ENCODE data around the gene ERICH3.
"Not testable (repeated sequence)": the region's sequence is repeated elsewhere in the genome, so short reads cannot be mapped to it uniquely, and the experiment has no call there.

The ERICH3 gene

DNA sequence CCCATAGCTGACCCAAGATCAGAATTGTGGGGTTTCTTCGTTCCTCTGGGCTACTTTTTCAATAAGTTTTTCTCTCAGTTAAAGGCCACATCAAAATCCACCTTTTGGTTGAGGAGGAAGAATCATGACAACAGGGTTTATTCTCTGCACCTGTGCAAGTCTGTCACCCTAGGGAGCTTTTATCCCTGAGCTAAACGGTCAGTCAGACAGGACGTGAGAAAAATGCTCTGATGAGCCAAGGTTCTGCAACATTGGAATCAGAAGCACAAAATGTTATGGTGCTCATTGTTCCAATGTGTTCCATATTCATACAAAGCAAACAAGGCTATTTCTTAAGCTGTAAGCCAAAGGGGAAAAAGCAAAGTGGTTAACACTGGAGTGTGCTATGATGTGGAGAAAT lies 7.4 kb upstream of the ERICH3 start:
- no peak for DNase-seq (ENCODE audit: low read depth)

- no peak for DNase-seq (ENCODE audit: low read depth)
Measured at GRCh38 chr1:74679811-74680210, 6.2 kb upstream of the ERICH3 start.

DNA sequence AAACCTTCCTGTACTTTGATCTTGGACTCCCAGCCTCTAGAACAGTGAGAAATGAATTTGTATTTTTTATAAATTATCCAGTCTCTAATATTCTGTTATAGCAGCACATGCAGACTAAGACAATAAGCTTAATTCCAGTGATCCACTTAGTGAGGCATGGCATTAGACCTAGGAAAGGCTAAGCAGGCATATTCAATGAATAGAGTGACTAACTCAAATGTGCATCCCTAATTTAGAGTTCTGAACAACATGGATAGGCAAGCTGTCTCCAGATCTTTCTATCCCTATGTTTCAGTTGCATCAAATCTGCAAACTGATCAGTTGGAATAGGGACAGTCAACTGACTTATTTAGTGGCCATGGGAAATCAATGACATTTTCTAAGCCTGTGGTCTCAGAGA lies 4.3 kb upstream of the ERICH3 start:
- no peak for DNase-seq (ENCODE audit: low read depth)

- DNase-seq (ENCODE audit: low read depth), result no peak
Measured at GRCh38 chr1:74674278-74675048, 871 bp upstream of the ERICH3 start.

DNA sequence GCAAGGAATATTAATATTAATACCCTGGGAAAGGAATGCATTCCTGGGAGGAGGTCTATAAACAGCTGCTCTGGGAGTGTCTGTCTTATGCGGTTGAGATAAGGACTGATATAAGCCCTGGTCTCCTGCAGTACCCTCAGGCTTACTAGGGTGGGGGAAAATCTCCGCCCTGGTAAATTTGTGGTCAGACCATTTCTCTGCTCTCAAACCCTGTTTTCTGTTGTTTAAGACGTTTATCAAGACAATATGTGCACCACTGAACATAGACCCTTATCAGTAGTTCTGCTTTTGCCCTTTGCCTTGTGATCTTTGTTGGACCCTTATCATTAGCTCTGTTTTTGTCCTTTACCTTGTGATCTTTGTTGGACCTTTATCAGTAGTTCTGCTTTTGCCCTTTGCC lies 2.7 kb downstream of the ERICH3 start:
- DNase-seq (ENCODE audit: low read depth), result not testable (repeated sequence)

- DNase-seq (ENCODE audit: low read depth), result no peak
Measured at GRCh38 chr1:74654708-74655107, 18.9 kb downstream of the ERICH3 start.

GRCh38 chr1:74652711-74653139 lies 20.9 kb downstream of the ERICH3 start:
- DNase-seq (ENCODE audit: low read depth), result no peak

DNA sequence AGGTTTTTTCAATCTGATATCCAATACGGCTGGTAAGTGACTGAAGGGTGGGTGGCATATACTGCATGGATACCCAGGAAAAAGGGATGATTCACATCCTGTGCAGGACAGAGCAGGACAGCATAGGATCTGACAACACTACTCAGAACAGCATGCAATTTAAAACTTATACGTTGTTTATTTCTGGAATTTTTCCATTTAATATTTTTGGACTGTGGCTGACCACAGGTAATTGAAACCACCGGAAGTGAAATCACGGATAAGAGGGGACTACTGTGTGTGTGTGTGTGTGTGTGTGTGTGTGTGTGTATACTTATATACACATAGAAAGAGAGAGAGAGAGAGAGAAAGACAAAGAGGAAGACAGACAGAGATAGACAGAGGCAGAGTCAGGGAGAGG lies 23.0 kb downstream of the ERICH3 start:
- no peak for DNase-seq (ENCODE audit: low read depth)

GRCh38 chr1:74641876-74642275 lies 31.7 kb downstream of the ERICH3 start:
- DNase-seq (ENCODE audit: low read depth), result no peak

DNA sequence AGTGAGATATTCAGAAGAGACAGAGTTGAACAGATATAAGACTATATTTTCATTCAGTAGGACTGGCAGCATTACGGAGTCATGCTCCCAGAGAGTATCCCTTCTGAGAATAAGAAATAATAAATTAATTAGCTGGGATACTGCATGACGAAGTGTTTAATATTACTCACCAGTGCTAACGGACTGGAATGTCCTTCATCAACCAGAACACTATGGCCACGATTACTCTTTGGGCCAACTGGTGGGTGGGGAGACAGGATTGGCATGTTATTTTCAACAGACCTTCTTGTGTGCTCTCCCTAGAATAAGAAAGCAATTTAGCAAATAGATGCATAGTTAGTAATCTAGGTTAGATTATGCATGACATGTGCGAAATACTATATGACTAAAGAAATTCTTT lies 32.4 kb downstream of the ERICH3 start:
- DNase-seq (ENCODE audit: low read depth), result no peak

DNA sequence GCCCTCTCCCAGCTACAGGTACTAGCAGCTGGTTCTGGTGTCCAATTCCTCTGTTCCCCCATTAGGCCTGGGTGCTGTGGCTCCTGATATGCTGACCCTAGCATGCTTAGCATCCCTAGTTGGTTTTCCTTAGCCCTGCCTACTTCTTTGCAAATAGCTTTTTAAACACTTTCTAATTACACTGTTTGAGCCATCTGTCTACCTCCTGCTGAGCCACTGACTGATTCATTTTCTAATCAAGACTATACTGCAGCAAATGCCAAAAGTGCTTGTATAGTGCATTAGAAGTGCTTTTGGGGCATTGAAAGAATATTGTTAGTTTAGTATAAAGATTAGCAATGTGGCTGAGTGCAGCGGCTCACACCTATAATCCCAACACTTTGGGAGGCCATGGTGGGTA lies 36.3 kb downstream of the ERICH3 start:
- DNase-seq (ENCODE audit: low read depth), result no peak

- DNase-seq (ENCODE audit: low read depth), result no peak
Measured at GRCh38 chr1:74629283-74629682, 44.3 kb downstream of the ERICH3 start.

GRCh38 chr1:74623716-74624115 lies 49.9 kb downstream of the ERICH3 start:
- DNase-seq (ENCODE audit: low read depth), result no peak

- DNase-seq (ENCODE audit: low read depth), result no peak
Measured at GRCh38 chr1:74620242-74620641, 53.4 kb downstream of the ERICH3 start.

DNA sequence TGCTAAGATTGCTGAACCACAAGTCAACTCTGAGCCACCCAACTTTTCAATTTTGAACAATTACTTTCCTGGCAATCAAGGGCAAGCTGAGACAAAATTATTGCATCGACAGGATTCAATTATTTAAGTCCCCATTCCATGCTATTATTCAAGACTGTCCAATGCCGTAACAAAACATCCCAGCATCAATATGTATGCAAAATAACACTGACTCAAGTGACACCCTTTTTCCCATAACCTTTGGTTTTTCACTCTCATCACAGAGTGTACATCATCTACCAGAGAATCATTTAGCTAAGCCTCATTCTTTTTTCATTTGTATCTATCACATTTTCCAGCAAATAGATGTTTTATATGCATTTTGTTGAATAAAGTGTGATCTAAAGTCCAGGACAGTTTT lies 54.6 kb downstream of the ERICH3 start:
- DNase-seq (ENCODE audit: low read depth), result no peak

DNA sequence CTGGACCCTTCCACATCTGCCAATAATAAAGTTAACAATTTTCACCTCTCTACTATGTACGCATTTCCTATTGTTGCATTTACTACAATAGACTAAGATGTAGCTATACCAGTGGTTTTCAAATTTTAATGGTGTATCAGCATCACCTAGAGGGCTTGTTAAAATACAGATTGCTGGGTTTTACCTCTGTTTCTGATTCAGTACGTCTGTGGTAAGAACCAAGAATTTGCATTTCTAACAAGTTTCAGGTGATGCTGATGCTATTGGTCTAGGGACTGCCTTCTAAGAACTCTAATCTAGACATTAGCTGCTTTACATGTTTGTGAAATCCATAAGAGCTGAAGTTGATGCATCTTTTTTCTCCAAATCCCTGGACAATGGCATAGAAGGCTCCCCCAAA lies 59.7 kb downstream of the ERICH3 start:
- no peak for DNase-seq (ENCODE audit: low read depth)

DNA sequence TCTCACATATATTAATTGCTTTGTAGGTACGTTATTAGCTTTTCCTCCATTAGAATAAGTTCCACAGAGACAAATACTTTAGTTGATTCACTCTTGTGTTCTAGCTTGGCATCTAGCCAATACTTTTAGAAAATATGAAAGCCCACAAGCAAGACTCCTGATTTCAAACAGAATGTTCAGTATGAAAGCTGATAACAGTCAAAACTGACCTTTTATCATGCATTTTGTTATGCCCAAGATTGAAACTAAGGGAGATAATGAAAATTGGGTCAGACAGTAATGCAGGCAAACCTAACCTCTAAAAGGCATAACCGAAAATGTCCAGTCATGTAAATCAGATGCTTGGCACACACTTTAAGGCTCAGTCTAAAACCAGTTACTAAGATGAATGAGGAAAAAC lies 61.7 kb downstream of the ERICH3 start:
- no peak for DNase-seq (ENCODE audit: low read depth)

DNA sequence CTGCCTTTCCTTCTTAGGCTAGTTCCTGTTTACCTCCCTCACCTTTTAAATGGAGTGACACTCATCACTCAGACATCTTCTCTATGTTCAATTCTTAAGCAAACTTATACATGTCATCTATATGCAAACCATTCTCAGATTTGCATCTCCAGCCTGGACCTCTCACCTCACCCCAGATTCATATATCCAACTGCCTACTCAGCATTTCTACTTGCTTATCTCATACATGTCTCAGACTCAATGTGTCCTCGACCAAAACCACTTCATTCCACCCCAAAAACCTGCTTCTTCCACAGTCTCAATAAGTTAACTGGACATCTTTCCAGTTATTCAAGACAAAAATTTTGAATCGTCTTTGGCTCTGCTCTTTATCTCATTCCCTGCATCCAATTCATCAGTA lies 62.6 kb downstream of the ERICH3 start:
- no peak for DNase-seq (ENCODE audit: low read depth)

- no peak for DNase-seq (ENCODE audit: low read depth)
Measured at GRCh38 chr1:74609810-74610371, 63.7 kb downstream of the ERICH3 start.

- no peak for DNase-seq (ENCODE audit: low read depth)
Measured at GRCh38 chr1:74596717-74597116, 76.9 kb downstream of the ERICH3 start.

DNA sequence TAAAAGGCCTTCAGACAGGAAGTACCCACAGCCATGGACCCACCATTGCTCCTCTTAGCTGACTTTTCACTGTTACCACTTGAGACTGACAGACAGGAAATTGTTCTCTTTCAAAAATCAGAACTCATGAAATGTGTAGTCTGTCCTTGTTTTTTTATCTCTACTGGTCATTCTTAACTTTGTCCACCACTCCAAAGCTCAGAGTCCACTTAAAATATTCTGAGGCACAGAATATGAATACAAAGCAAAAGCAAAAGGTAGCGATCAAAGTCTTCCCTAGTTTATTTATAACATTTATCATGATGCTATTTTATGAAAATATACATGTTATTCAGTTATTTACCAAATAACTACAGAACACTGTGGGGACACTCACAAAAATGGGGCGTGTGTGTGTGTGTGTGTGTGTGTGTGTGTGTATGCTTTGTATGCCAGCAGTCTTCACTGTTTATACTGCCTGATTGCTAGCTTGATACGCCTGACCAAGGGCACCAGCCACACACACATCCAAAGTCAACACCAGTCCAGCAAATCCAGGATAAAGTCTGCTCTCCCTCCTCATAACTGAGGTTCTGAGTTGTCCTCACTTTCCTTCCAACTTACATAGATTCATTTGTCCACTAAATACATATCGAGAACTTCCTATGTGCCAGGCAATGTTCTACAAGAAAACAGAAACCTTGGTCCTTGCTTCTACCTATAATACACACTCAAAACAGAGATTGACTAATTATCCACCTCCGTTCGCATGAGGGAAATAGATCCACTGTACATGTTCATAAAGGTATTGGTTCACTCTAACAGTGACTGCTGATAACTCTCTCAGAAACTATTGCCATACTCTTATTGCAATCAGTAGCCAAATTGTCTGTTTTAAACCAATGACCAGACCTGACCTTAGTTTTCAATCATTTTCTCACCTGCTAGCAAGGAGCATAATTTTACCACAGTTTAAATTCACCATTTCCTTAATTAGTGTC lies 79.4 kb downstream of the ERICH3 start:
- DNase-seq (ENCODE audit: low read depth), result no peak

- DNase-seq (ENCODE audit: low read depth), result no peak
Measured at GRCh38 chr1:74592580-74593355, 80.8 kb downstream of the ERICH3 start.
